C4-2B (cell line): Measurements from ENCODE around the gene ZGPAT.

ENCODE experiments used
- H3K27ac ChIP-seq: fragments of 450-650 bp; 2 replicates; pipeline ENCODE4 v1.5.1; 2017
- ZFX ChIP-seq: fragments of 450-650 bp; IDR thresholded peaks from 2 replicates; pipeline ENCODE4 v1.6.1; 2017
- TF ChIP-seq, protein P1 (sequence below): fragments of 450-650 bp; conservative IDR thresholded peaks from 2 replicates; pipeline ENCODE4 v1.5.1; 2017; ENCODE audit warnings: mild to moderate bottlenecking

The ZGPAT gene

DNA sequence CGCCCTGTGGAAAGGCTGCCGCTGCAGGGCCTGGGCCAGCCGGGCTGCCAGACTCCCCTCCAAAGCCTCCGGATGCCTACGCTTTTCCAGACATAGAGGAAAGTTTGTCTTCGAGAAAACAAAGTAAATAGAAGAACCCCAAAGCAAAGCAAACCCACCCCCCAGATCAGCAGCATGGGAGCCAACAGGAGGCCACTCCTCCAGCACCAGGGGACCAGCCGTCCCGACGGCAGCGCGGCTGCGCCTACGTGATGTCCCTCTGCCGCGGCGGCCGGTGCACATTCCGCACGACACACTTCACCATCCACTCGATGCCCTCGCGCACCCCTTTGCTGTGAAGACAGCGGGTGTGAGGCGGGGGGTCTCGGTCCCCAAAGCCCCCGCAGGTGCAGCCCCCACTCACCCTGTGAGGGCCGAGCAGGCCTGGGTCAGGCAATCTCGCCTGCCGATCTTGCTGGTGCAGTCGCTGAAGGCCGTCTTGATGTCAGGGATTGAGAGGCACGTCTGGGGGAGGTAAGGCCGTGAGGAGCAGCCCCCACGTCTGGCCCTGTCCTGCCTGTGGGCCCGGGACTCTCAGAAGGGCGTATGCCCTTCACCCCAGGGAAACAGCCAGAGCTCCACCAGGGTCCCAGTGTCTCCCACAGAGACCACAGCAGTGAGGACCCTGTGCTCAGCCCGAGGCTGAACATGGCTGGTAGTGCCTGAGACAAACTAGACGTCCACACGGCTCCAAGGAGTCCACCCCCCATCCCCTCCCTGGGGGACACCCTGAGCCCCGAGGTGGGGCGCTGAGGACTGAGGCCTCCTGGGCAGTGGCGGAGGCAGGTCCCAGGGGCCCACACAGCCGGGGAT, 7.4 kb upstream of the ZGPAT start:
- no peak for TF ChIP-seq ZFX
- TF ChIP-seq, protein P1, sequence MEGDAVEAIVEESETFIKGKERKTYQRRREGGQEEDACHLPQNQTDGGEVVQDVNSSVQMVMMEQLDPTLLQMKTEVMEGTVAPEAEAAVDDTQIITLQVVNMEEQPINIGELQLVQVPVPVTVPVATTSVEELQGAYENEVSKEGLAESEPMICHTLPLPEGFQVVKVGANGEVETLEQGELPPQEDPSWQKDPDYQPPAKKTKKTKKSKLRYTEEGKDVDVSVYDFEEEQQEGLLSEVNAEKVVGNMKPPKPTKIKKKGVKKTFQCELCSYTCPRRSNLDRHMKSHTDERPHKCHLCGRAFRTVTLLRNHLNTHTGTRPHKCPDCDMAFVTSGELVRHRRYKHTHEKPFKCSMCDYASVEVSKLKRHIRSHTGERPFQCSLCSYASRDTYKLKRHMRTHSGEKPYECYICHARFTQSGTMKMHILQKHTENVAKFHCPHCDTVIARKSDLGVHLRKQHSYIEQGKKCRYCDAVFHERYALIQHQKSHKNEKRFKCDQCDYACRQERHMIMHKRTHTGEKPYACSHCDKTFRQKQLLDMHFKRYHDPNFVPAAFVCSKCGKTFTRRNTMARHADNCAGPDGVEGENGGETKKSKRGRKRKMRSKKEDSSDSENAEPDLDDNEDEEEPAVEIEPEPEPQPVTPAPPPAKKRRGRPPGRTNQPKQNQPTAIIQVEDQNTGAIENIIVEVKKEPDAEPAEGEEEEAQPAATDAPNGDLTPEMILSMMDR, result no peak
- no peak overlapping the region for H3K27ac ChIP-seq

DNA sequence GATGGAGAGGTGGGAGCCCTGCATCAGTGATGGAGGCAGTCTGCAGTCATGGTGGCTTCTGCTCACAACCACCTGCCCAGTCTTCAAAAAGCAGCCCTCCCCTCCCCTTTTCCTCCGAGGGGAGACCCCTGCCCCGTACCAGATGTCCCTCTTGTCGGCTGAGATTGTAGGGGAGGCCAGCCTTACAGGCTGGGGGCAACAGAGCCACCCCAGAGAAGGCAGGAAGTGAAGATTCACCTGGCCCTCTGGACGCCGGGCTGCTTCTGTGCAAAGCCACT, 6.8 kb upstream of the ZGPAT start:
- TF ChIP-seq ZFX, result no peak
- H3K27ac ChIP-seq, result no peak overlapping the region

DNA sequence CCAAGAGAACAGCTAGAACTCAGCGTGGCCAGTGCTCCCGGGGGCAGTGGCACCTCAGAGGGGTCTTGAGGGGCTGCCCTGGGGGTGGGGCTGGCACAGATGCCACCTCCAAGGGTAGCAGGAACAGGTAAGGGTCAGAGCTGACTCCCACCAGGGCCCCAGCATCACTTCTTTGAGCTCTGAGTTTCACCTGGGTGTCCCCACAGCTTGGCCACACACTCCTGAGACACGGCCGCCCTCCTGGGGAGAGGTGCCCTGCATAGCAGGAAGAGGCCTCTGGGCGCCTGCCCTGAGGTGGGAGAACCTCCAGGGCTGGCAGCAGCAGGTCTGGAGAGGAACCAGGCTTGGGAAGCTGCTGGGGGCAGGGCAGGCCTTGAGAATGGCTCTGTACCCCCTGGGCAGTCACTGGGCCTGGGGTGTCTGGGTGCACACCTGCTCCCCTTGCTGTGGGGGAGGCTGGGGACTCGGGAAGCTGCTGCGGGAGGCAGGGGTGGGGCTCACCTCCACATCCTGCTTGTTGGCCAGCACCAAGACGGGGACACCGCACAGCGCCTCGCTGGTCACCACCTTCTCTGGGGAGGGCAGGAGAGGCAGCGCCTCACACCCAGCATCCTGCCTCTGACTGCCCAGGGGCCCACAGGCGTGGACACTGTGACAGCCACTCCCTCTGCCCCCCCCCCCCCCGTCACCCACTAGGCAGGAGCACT, 6.4 kb upstream of the ZGPAT start:
- TF ChIP-seq, protein P1, result no peak
- TF ChIP-seq ZFX, result no peak
- H3K27ac ChIP-seq, result no peak overlapping the region

DNA sequence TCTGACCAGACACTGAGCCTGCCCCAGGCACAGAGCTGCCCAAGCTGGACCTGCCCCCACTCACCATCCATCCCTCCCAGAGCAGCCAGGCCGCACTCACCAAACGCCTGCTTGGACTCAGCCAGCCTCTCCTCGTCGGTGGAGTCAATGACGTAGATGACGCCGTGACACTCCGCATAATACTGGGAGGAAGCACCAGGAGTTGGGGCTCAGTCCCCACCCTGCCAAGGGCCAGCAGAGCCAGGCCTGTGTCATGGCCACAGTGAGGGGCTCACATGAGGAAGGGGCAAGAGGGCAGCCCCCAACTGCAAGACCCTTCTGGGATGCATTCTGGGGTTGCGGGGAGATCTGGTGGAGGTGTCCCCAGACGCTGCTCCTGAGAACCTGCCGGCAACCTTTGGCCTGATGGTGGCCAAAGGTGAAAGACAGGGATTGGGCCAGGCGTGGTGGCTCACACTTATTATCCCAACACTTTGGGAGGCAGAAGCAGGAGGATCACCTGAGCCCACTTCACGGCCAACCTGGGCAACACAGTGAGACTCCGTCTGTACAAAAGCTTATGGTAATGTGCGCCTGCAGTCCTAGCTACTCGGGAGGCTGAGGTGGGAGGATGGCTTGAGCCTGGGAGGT, 5.7 kb upstream of the ZGPAT start:
- TF ChIP-seq ZFX, result no peak
- TF ChIP-seq, protein P1, result no peak
- no peak overlapping the region for H3K27ac ChIP-seq

DNA sequence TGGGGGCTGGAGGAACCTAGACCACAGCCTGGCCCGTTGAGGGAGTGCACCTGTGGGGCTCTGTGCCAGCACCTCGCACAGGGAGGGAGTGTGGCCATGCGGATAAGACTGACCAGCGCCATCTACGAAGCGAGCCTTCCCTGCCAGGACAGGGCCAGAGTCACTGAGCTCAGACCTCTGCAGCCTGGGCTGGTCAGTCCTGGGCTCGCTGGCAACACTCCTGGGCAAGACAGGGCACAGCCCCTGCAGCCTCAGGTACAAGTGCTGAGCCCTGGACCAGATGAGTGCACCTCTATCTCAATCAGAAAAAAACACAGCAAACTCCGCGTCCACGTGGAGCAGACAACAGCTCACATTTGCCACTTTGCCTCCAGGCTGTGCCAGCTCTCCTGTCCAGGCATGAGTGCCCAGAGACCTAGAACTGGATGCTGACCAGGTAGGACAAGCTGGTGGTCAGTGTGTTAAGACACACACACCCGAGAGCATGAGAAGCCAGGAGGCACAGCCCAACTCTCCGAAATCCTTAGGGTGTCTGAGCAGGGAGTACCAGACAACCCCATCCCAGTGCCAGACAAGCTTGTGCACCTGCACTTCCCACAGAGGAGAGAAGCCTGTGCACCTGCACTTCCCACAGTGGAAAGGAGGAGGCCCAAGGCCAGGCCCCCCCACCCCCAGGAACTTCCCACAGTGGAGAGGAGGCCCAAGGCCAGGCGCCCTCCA, 4.9 kb upstream of the ZGPAT start:
- TF ChIP-seq ZFX, result no peak
- TF ChIP-seq, protein P1, result no peak
- no peak overlapping the region for H3K27ac ChIP-seq

DNA sequence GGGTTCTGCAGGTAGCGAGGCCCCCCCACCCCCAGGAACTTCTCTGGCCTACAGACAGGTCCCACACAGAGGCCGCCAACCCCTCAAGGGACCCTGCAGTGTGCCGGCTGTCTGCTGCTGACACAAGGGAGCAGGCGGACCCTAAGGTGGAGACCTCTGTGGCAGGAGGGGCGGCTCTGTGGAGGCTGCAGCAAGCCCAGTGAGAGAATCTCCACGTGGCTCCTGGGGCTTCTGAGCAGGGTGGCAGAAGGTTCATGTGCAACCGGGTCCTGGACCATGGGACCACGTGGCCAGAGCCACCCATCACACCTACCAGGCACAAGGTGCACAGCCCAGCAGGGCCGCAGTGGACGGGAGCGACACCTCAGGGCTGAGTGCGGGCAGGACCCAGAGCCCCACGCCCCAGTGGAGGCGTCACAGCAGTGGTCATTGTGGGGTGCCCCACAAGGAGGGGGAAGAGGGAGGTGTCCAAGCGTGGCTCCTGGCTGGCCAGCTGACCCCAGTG, 4.3 kb upstream of the ZGPAT start:
- no peak overlapping the region for H3K27ac ChIP-seq
- no peak for TF ChIP-seq ZFX
- TF ChIP-seq, protein P1, result no peak

DNA sequence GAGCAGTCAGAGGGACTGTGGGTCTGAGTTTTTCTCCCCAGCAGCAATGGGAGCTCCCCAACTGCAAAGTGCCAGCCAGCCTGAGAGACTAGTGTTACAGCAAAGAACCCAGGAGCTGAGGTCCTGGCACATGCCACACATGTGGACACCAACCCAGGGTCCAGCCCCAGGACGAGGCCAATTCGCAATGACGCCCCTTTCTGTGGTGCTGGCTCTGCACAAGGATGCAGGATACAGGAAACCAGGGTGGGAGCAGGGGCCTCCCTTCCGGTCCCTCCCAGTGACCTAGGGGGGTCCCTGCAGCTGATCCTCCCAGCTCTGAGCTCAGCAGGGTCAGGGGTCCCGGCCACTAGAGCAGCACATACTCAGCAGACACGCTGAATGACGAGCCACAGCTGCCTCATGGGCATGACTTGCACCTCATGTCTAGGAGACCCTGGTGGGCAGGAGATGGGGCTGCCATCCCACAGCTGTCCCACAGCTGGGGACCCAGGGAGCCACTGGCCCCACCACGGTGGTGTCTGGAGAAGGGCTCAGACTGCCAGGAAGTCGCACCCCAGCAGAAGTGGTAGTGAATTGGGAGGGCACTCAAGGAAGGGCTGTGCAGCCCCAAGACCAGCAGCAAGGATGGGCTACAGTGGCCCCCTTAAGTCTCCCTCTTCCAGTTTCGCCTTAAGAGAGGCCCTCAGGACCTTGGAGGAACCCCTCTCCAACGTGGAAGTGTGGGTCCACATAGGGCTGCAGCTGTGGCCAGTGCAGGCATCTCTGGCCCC, 3.7 kb upstream of the ZGPAT start:
- no peak for TF ChIP-seq ZFX
- TF ChIP-seq, protein P1, result no peak
- no peak overlapping the region for H3K27ac ChIP-seq
